HG02885 (cell line): ENCODE measurements around the gene STBD1.
A peak's percentile ranks its signal among the peaks of the same experiment; 100 is the strongest.
"Not testable (repeated sequence)": the region's sequence is repeated elsewhere in the genome, so short reads cannot be mapped to it uniquely, and the experiment has no call there.

Experiments used
- ATAC-seq: cut with Tn5 transposase; IDR thresholded peaks from one replicate; pipeline ENCODE4 v1.9.1; 2021; ENCODE audit warnings: mild to moderate bottlenecking; ENCODE audit not compliant: unreplicated experiment, poor library complexity

The STBD1 gene

DNA sequence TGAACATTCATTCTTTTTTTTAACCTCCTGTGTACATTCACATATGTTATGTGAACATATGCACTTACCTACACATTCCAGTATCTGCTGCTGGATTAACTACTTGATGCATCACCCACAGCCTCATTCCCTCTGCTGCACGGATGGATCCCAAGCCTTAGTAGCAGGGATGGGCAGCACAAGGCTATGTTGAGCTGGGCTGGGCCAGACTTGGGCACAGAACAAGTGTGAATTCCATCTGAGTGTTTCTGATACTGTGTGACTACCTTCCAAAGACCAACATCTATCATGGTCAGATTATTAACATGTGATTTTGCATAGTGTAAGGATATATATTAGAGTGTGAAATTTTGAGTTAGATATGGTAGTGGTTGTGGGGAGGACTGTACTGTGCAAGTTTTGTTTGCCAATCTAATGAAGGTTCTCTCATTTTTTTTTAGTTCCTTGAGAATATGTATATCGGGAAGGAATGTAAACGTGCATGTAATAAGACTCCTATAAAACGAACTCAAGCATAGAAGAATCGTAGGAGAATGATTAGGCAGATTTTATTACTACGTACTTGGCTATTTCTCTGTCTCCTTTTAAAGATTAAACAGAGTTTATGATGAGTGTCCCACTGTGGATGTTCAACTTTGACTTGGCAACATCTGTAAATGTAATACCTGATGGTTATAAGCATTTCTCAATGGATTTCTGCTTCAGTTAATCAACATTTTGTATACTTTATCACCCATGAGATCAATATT is 23.4 kb upstream of the STBD1 start:
- ATAC-seq: no peak

DNA sequence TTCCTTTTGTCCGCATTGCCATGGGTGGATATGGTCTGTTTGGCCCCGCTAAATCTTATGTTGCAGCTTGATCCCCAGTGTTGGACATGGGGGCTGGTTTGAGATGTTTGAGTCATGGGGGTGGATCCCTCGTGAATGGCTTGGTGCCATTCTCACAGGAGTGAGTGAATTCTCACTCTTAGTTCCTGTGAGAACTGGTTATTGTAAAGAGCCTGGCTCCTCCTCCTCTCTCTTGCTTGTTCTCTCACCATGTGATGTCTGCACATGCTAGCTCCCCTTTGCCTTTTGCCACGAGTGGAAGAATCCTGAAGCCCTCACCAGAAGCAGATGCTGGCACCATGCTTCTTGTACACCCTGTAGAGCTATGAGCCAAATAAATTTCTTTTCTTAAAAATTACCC is 22.6 kb upstream of the STBD1 start:
- no peak for ATAC-seq

DNA sequence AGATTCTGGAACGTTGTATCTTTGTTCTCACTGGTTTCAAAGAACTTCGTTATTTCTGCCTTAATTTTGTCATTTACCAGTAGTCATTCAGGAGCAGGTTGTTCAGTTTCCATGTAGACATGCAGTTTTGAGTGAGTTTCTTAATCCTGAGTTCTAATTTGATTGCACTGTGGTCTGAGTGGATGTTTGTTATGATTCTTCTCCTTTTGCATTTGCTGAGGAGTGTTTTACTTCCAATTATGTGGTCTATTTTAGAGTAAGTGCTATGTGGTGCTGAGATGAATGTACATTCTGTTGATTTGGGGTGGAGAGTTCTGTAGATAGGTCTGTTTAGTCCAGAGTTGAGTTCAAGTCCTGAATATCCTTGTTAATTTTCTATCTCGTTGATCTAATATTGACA is 18.7 kb upstream of the STBD1 start:
- ATAC-seq: not testable (repeated sequence)

GRCh38 chr4:76292730-76293129 is 13.8 kb upstream of the STBD1 start:
- no peak for ATAC-seq

- no peak for ATAC-seq
These were observed 12.8 kb upstream of the STBD1 start for GRCh38 chr4:76293772-76294171.

GRCh38 chr4:76296286-76296820 is 10.2 kb upstream of the STBD1 start:
- no peak for ATAC-seq

DNA sequence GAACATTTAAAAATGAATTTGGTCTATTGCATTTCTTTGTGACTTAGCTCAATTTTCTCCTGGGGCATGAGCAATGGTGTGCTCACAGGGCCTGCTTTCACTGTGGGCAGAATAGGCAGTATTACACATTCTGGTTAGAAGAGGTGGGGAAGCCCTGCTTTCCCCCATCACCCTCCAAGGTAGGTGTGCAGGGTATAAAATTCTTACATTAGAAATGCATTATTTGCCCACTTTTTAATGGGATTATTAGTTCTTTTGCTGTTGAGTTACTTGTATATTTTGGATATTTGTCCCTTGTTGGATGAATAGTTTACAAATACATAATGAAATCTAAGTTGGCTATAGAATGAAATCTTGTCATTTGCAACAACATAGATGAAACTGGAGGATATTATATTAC is 8.3 kb upstream of the STBD1 start:
- no peak for ATAC-seq

- no peak for ATAC-seq
These were observed 6.5 kb upstream of the STBD1 start for GRCh38 chr4:76300012-76300411.

DNA sequence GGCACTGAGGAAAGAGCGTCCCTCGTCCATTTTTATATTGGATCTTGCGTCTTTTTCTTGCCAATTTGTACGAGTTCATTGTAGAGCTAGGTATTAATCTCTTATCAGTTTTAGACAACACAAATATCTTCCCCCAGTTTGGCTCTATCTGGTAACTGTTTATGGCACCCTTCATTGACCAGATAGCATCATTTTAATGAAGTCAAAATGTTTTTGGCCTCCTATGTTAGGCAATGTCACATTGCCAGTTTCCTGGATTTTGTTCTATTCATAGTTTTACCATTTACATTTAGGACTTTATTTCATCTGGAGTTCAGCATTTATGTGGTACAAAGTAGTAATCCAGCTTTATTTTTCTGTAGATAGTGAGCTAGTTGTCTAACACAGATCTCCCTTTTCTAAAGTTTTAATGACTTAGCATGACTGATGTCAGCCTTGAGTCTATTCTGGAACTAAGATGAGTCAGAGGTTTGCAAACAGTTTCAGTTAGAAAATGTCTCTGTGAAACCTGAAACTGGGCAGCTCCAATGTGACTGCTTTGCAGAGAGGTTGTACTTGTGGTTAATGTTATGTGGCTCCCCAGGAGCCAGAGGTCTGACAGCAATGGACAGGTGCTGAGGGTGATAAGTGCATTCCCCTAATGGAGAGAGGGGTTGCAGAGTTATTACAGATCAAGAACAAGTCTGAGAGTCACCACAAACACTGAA is 5.3 kb upstream of the STBD1 start:
- peak; percentile 99 for ATAC-seq

- no peak for ATAC-seq
These were observed 4.8 kb upstream of the STBD1 start for GRCh38 chr4:76301775-76302162.

DNA sequence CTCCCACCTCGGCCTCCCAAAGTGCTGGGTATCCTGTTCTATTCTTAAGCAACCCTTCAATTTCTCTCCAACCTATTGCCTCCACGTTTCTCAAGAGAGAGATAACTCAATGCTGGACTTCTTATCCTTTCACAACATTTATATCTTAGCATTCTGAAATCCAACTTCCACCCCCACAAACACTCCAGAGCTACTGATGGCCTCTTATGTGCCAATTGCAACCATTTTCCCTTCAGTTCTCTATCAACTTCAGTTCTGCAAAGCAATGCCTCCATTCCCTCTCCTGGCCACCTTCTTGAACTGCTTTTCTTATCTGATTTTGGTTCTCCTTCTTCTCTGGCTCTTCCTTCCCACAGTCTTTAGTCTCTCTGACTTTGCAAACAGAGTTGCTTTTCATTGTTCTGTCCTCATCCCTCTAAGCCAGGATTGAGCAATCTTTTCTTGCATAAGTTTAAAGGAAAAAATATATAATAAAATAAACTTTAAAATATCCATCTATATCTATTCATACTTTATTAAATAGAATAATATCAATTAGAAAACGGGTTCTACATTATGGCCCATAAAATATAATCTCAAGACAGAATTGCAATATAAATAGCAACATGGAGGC is 3.6 kb upstream of the STBD1 start:
- ATAC-seq: no peak

DNA sequence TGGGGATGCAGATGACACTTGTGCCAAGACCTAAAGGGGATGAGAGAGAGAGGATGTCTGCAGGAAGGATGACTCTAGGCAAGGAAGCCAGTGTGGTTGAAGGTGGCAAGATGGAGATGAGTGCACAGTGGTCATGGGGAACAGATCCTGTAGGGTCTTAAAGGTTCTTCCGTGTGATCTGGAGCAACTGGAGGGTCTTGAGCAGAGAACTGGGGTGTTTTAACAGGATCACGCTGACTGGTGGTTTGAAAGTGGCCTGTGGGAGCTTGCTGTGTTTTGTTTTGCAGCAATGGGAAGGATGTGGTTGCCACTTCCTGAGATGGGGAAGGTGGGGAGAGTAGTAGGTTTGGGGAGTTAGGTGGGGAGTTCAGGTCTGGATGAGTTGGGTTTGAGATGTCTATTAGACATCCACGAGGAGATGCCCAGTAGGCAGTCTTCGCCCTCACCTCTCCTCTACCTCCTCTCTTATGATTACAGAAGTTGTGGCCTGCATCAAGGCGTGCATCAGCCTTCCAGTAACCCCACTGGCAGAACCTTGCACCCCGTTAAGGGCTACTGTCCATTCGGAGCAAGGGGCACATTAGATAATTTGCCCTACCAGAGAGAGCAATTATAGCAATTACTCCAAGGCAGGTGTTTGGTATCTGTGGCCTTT is 1.4 kb upstream of the STBD1 start:
- ATAC-seq: no peak

DNA sequence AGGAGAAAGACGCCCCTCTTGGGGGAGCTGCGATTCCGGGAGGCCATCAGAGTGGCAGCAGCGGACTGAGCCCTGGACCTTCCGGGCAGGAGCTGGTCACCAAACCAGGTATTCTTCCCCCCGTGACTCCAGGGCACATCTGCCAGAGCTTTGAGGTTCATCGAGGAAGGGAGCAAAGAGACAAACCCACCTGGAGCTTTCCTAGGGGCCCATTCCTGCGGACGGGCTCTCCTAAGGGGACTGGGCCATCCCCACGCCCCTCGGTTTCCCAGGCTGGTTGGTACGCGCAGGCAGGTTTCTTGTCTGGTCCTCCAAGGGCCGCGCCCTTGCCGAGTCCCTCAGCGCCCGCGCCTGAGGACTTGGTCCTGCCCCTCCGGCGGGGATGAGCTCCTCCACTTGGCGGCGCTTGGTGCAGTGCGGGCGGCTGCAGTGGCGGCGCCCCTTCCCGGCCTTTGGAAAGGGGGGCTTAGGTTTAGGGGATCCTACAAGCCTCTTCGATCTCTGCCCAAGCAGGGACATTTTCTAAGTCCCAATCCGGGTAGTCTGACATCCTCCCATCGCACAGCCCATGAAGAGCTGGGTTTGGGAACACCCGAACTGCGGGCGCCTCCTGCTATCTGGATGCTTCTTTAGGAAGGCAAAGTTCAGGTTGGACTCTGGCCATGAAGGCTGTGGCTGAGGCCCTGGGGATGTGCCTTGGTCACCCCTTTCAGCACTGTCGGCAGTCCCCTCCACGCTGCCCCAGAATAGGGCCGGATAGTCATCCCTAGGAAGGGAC is 538 bp downstream of the STBD1 start:
- ATAC-seq: peak; percentile 36

DNA sequence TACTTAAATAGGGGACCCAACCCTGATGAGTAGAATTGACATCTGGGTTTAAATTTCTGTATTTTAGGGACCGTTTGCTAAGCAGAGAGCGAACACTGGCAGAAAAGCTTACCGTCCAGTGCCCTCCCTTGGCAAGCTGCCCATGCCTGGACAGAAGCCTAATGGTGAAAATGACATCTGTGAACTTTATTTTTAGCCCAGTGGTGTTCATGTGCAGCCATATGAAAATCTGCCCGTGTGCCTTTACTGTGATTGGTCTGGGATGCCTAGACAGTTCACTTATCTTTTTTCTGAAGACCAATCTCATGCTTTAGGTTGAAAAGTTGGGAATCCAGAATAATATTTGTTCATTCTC is 1.1 kb downstream of the STBD1 start:
- ATAC-seq: no peak

DNA sequence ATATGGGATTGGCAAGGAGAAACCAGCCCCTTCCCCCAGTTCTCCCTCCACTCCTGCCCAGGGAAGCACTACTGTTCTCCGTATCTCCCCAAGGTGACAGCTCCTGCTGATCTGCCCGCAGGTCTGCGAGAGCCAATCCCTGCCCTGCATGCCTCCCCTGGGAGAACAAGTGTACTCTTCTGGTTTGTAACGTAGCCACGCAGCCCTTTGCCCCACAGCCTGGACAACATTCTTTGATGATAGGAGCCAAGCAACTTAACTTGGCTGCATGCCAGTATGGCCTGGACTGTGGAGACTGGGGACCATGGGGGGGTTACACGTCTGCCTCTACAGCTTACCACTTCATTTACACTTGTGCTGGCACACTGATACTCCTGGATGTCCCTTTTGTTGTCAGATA is 2.0 kb downstream of the STBD1 start:
- ATAC-seq: no peak

- ATAC-seq: no peak
These were observed 3.5 kb downstream of the STBD1 start for GRCh38 chr4:76309939-76310550.

GRCh38 chr4:76310683-76311082 is 4.2 kb downstream of the STBD1 start:
- no peak for ATAC-seq

GRCh38 chr4:76311896-76312331 is 5.4 kb downstream of the STBD1 start:
- ATAC-seq: no peak

DNA sequence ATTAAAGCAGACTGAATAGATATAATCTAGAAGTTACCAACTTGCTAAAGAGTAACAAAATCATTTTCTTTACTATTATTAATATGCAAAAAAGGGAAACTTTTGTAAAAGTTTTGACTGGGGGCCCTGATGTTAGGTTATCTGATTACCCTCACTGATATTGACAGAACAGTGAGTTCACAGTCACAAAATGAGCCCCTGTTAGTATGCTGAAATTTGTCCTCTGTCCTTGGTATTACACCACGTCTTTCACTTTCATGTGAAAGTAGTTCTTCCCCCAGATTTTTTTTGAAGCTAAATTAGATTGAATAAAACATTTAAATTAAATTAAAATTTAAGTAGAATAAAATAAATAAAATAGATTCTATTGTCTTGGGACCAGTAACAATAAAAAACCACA is 5.9 kb downstream of the STBD1 start:
- ATAC-seq: no peak

GRCh38 chr4:76313547-76313946 is 7.0 kb downstream of the STBD1 start:
- ATAC-seq: no peak
